IMR-90 (cell line): ENCODE results near the gene PEX14. TPM values are rescaled to one million over a fixed set of nuclear protein-coding genes. Genes with fewer than 3 reads are reported as not detected.

Source experiments
- ATAC-seq: fragments of 200-7000 bp; cut with Tn5 transposase; 2 replicates; pipeline ENCODE4 v1.9.1; 2020; ENCODE audit warnings: low read depth, mild to moderate bottlenecking, moderate library complexity
- BruUV-seq: library from RNA; stranded (reverse); fragments of 400-500 nt; replicated peaks from 2 replicates; lab custom pipeline; 2021; lab: Mats Ljungman, UMichigan
- CTCF ChIA-PET: fragments of 300-600 bp; formaldehyde crosslinking; extraction: SDS; loops from one replicate; lab custom pipeline; 2021; ENCODE audit warnings: antibody characterized with exemption; lab: Yijun Ruan, JAX
- POLR2A ChIA-PET: fragments of 300-600 bp; sonication (Branson Sonifier 250); formaldehyde crosslinking; loops from one replicate; lab custom pipeline; 2022; ENCODE audit warnings: antibody characterized with exemption; ENCODE audit not compliant: unreplicated experiment; lab: Charles Lee
- DNase-seq: peaks from one replicate; pipeline ENCODE4 v3.0.0; 2013
- H2AFZ ChIP-seq: replicated peaks from 2 replicates; pipeline ENCODE3; 2013; ENCODE audit warnings: low read length, mild to moderate bottlenecking; ENCODE audit not compliant: poor library complexity
- H2AK5ac ChIP-seq: 2 replicates; pipeline ENCODE4 v1.6.1; 2013; ENCODE audit warnings: low read depth, low read length, inconsistent platforms
- H2AK9ac ChIP-seq: replicated peaks from 2 replicates; pipeline ENCODE3; 2013; ENCODE audit warnings: mild to moderate bottlenecking, low read depth, low read length, moderate library complexity; ENCODE audit not compliant: poor library complexity
- H2BK120ac ChIP-seq: 2 replicates; pipeline ENCODE4 v1.6.1; 2013; ENCODE audit warnings: low read depth, low read length, inconsistent platforms
- H2BK15ac ChIP-seq: 3 replicates; pipeline ENCODE4 v1.6.1; 2013; ENCODE audit warnings: low read depth, low read length, inconsistent platforms
- H2BK20ac ChIP-seq: 2 replicates; pipeline ENCODE4 v1.6.1; 2013; ENCODE audit warnings: low read depth, mild to moderate bottlenecking, inconsistent platforms, low read length, moderate library complexity
- H2BK5ac ChIP-seq: 2 replicates; pipeline ENCODE4 v1.6.1; 2013; ENCODE audit warnings: mild to moderate bottlenecking, low read depth, low read length, inconsistent platforms; ENCODE audit not compliant: poor library complexity, severe bottlenecking
- H3K14ac ChIP-seq: replicated peaks from 2 replicates; pipeline ENCODE4 v1.6.1; 2013; ENCODE audit warnings: low read depth, low read length, inconsistent platforms
- H3K18ac ChIP-seq: 2 replicates; pipeline ENCODE4 v1.6.1; 2013; ENCODE audit warnings: low read depth, low read length, control low read depth
- H3K23ac ChIP-seq: 2 replicates; pipeline ENCODE4 v1.6.1; 2013; ENCODE audit warnings: low read depth, low read length, inconsistent platforms
- H3K27ac ChIP-seq: 2 replicates; pipeline ENCODE4 v1.5.1; 2013; ENCODE audit warnings: mild to moderate bottlenecking, control low read depth, low read length; ENCODE audit not compliant: insufficient read depth
- H3K27me3 ChIP-seq: 2 replicates; pipeline ENCODE4 v1.6.1; 2013; ENCODE audit warnings: low read length; ENCODE audit not compliant: control insufficient read depth, insufficient read depth
- H3K36me3 ChIP-seq: 2 replicates; pipeline ENCODE4 v1.6.1; 2013; ENCODE audit warnings: low read length, mixed read lengths; ENCODE audit not compliant: control insufficient read depth, insufficient read depth
- H3K4ac ChIP-seq: 2 replicates; pipeline ENCODE4 v1.6.1; 2013; ENCODE audit warnings: low read depth, low read length, inconsistent platforms
- H3K4me1 ChIP-seq: 2 replicates; pipeline ENCODE4 v1.6.1; 2013; ENCODE audit warnings: low read length, mixed read lengths; ENCODE audit not compliant: control insufficient read depth, insufficient read depth
- H3K4me2 ChIP-seq: 2 replicates; pipeline ENCODE4 v1.6.1; 2013; ENCODE audit warnings: low read depth, mild to moderate bottlenecking, control low read depth, low read length, moderate library complexity
- H3K4me3 ChIP-seq: 2 replicates; pipeline ENCODE4 v1.5.1; 2013; ENCODE audit warnings: low read depth, mild to moderate bottlenecking, control low read depth, low read length, moderate library complexity; ENCODE audit not compliant: insufficient read depth
- H3K56ac ChIP-seq: 2 replicates; pipeline ENCODE4 v1.6.1; 2013; ENCODE audit warnings: low read length, inconsistent platforms; ENCODE audit not compliant: insufficient read depth; ENCODE audit errors: extremely low read depth
- H3K79me1 ChIP-seq, 2 experiments: 2 replicates each; pipeline ENCODE4 v1.6.1; 2013; ENCODE audit warnings: low read length in 2 of 2, inconsistent platforms in 1 of 2, low read depth in 1 of 2
- H3K9ac ChIP-seq: 2 replicates; pipeline ENCODE4 v1.6.1; 2013; ENCODE audit warnings: low read depth, low read length, control low read depth
- H3K9me1 ChIP-seq: 2 replicates; pipeline ENCODE4 v1.6.1; 2013; ENCODE audit warnings: low read length, inconsistent platforms; ENCODE audit not compliant: insufficient read depth
- H3K9me3 ChIP-seq: 2 replicates; pipeline ENCODE4 v1.6.1; 2013; ENCODE audit warnings: low read length; ENCODE audit not compliant: control insufficient read depth, insufficient read depth
- H4K20me1 ChIP-seq: 2 replicates; pipeline ENCODE4 v1.6.1; 2013; ENCODE audit warnings: low read length, inconsistent platforms; ENCODE audit not compliant: insufficient read depth
- H4K5ac ChIP-seq: 2 replicates; pipeline ENCODE4 v1.6.1; 2013; ENCODE audit warnings: mild to moderate bottlenecking, low read depth, low read length, control low read depth
- H4K8ac ChIP-seq, 2 experiments: 2 replicates each; pipeline ENCODE4 v1.6.1; 2013; ENCODE audit warnings: low read depth in 2 of 2, low read length in 2 of 2, control low read depth in 1 of 2, inconsistent platforms in 1 of 2
- H4K91ac ChIP-seq: 2 replicates; pipeline ENCODE4 v1.6.1; 2013; ENCODE audit warnings: low read depth, low read length, inconsistent platforms; ENCODE audit not compliant: insufficient read depth
- BHLHE40 ChIP-seq: fragments of 150-350 bp; IDR thresholded peaks from 2 replicates; pipeline ENCODE4 v1.6.1; 2016; ENCODE audit warnings: mild to moderate bottlenecking, low read depth, low read length
- CEBPB ChIP-seq: IDR thresholded peaks from 2 replicates; pipeline ENCODE4 v1.6.1; 2012; ENCODE audit warnings: low read depth, low read length, improper control_type of control experiment
- CHD1 ChIP-seq: IDR thresholded peaks from 2 replicates; pipeline ENCODE4 v1.6.1; 2012; ENCODE audit warnings: low read depth, low read length, improper control_type of control experiment
- FOS ChIP-seq: fragments of 150-350 bp; IDR thresholded peaks from 2 replicates; pipeline ENCODE4 v1.6.1; 2016; ENCODE audit warnings: low read depth, low read length
- MAFK ChIP-seq: IDR thresholded peaks from 2 replicates; pipeline ENCODE4 v1.6.1; 2012; ENCODE audit warnings: low read depth, low read length, improper control_type of control experiment
- MAZ ChIP-seq: IDR thresholded peaks from 2 replicates; pipeline ENCODE4 v1.6.1; 2012; ENCODE audit warnings: low read depth, mild to moderate bottlenecking, low read length, improper control_type of control experiment, moderate library complexity, borderline replicate concordance
- MXI1 ChIP-seq: IDR thresholded peaks from 2 replicates; pipeline ENCODE4 v1.6.1; 2012; ENCODE audit warnings: low read depth, mild to moderate bottlenecking, low read length, moderate library complexity, borderline replicate concordance
- NFE2L2 ChIP-seq: fragments of 150-350 bp; IDR thresholded peaks from 2 replicates; pipeline ENCODE4 v1.6.1; 2016; ENCODE audit warnings: low read depth, mild to moderate bottlenecking, low read length
- POLR2A ChIP-seq: IDR thresholded peaks from 2 replicates; pipeline ENCODE4 v1.6.1; 2012; ENCODE audit warnings: mild to moderate bottlenecking, low read depth, low read length
- RAD21 ChIP-seq: IDR thresholded peaks from 2 replicates; pipeline ENCODE4 v1.6.1; 2012; ENCODE audit warnings: low read length, improper control_type of control experiment
- RCOR1 ChIP-seq: IDR thresholded peaks from 2 replicates; pipeline ENCODE4 v1.6.1; 2012; ENCODE audit warnings: mild to moderate bottlenecking, low read length, improper control_type of control experiment; ENCODE audit not compliant: insufficient replicate concordance
- RFX5 ChIP-seq: IDR thresholded peaks from 2 replicates; pipeline ENCODE4 v1.8.0; 2012; ENCODE audit warnings: low read depth, mild to moderate bottlenecking, low read length, moderate library complexity
- SMC3 ChIP-seq: fragments of 150-350 bp; IDR thresholded peaks from 2 replicates; pipeline ENCODE4 v1.6.1; 2016; ENCODE audit warnings: low read depth, mild to moderate bottlenecking, antibody characterized with exemption, low read length, moderate library complexity
- WGBS, 2 experiments: methylation state at CpG; one replicate each; pipeline versions ENCODE4 v1.1.5 to v1.1.7; 2013; ENCODE audit warnings: missing lambda C conversion rate in 2 of 2; ENCODE audit not compliant: insufficient read length in 1 of 2; ENCODE audit errors: extremely low coverage in 2 of 2; 5-methylcytosine and 5-hydroxymethylcytosine counted together
- dilution Hi-C: fragments of 300-500 bp; cut with HindIII; formaldehyde crosslinking; loops from one replicate; pipeline ENCODE4 v1.14.3; 2018; ENCODE audit warnings: low sequenced_read_pairs; ENCODE audit not compliant: unreplicated experiment
- in situ Hi-C: fragments of 300-500 bp; cut with MboI; formaldehyde crosslinking; loops from 3 replicates; pipeline ENCODE4 v1.14.3; 2019; ENCODE audit warnings: low sequenced_read_pairs, inconsistent platforms, mixed read lengths
- intact Hi-C: fragments of 100-400 bp; cut with micrococcal nuclease; formaldehyde crosslinking; loops from 2 replicates; pipeline ENCODE4 v1.10.0; 2022
- polyA plus RNA-seq, 3 experiments: library from polyadenylated mRNA; depleted of rRNA; stranded (reverse); fragments of >200 nt; gene quantifications; 2 replicates each; pipeline ENCODE4 v1.2.3, GENCODE V29; 2012; ENCODE audit warnings: low replicate concordance in 1 of 3
- total RNA-seq: library from RNA; depleted of rRNA; stranded (reverse); fragments of >200 nt; gene quantifications from 2 replicates; pipeline ENCODE4 v1.2.3, GENCODE V29; 2012
- TF ChIP-seq, protein P1 (sequence below): fragments of 150-350 bp; IDR thresholded peaks from 2 replicates; pipeline ENCODE4 v1.6.1; 2016; ENCODE audit warnings: low read depth, mild to moderate bottlenecking, low read length, moderate library complexity, borderline replicate concordance
- TF ChIP-seq, protein P2 (sequence below): fragments of 150-350 bp; IDR thresholded peaks from 2 replicates; pipeline ENCODE4 v1.6.1; 2017; ENCODE audit warnings: mild to moderate bottlenecking, antibody characterized with exemption, low read length, low read depth
- TF ChIP-seq, protein P3 (sequence below): conservative IDR thresholded peaks from 2 replicates; pipeline ENCODE4 v1.5.1; 2012; ENCODE audit warnings: mild to moderate bottlenecking, low read depth, low read length, improper control_type of control experiment

The PEX14 gene
- total and polyA plus RNA-seq, 2 of the 4 experiments (the other 2 are of a cell fraction) = 9.5 to 22.5 TPM

DNA sequence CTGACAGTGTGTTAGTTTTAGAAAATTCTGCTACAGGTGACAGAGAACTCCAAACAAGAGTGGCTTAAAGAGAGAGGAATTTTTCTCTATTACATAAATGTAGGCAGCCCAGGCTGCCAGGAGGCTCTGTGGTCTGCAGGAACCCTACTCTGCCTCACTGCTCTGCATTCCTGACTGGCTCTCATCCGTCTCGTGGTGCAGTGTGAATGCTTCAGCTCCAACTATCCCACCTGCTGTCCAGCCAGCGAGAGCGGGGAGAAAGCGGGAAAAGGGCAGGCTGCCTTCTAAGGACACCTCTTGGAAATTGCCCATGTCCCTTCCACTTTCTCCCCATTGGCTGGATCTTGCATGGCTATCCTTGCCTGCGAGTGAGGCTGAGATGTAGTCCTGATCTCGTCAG lies 131.3 kb downstream of the PEX14 start:
- Histone ChIP-seq H3K23ac (no peak overlapping the region), H4K5ac (no peak overlapping the region), H4K8ac (no peak overlapping the region), H2AFZ (no peak overlapping the region), H3K4me2 (no peak overlapping the region), H3K27ac (no peak overlapping the region), H3K4ac (peak overlapping the region; percentile 6; the same call in 1 of the 2 replicates), H4K20me1 (peaks cover 3% of the 10 kb centered on the region; the same call in 1 of the 2 replicates), H3K9me3 (no peaks in the 10 kb centered on the region), H2AK9ac (no peak overlapping the region), H3K4me3 (no peak overlapping the region), H4K91ac (no peak overlapping the region), H3K9me1 (peaks cover 13% of the 10 kb centered on the region; the same call in 1 of the 2 replicates), H3K4me1 (0 out of 2 replicates have a peak, but pooled peaks cover 1% of the 10 kb centered on the region), H3K56ac (no peak overlapping the region), H2AK5ac (no peak overlapping the region), H2BK5ac (no peak overlapping the region), H3K36me3 (peaks cover 4% of the 10 kb centered on the region; the same call in 1 of the 2 replicates), H3K79me1 (peaks cover 10 to 12% of the 10 kb centered on the region in 2 experiments; a peak in 3 of 4 replicates), H2BK20ac (no peak overlapping the region), H3K18ac (no peak overlapping the region), H3K9ac (no peak overlapping the region), H3K14ac (no peak overlapping the region), H2BK120ac (no peak overlapping the region), H3K27me3 (no peaks in the 10 kb centered on the region), H2BK15ac (no peak overlapping the region)
- TF ChIP-seq, protein P1, sequence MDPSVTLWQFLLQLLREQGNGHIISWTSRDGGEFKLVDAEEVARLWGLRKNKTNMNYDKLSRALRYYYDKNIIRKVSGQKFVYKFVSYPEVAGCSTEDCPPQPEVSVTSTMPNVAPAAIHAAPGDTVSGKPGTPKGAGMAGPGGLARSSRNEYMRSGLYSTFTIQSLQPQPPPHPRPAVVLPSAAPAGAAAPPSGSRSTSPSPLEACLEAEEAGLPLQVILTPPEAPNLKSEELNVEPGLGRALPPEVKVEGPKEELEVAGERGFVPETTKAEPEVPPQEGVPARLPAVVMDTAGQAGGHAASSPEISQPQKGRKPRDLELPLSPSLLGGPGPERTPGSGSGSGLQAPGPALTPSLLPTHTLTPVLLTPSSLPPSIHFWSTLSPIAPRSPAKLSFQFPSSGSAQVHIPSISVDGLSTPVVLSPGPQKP = no peak
- TF ChIP-seq CHD1 = no peak
- TF ChIP-seq RAD21 = no peak
- TF ChIP-seq CEBPB = no peak
- TF ChIP-seq SMC3 = no peak
- no peak for TF ChIP-seq RFX5
- no peak for TF ChIP-seq MAZ
- TF ChIP-seq RCOR1 = no peak
- TF ChIP-seq FOS = no peak
- no peak for TF ChIP-seq MXI1
- TF ChIP-seq POLR2A = no peak
- TF ChIP-seq, protein P2, sequence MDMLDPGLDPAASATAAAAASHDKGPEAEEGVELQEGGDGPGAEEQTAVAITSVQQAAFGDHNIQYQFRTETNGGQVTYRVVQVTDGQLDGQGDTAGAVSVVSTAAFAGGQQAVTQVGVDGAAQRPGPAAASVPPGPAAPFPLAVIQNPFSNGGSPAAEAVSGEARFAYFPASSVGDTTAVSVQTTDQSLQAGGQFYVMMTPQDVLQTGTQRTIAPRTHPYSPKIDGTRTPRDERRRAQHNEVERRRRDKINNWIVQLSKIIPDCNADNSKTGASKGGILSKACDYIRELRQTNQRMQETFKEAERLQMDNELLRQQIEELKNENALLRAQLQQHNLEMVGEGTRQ = no peak
- TF ChIP-seq MAFK = no peak
- no peak for TF ChIP-seq BHLHE40
- no peak for TF ChIP-seq NFE2L2
- TF ChIP-seq, protein P3, sequence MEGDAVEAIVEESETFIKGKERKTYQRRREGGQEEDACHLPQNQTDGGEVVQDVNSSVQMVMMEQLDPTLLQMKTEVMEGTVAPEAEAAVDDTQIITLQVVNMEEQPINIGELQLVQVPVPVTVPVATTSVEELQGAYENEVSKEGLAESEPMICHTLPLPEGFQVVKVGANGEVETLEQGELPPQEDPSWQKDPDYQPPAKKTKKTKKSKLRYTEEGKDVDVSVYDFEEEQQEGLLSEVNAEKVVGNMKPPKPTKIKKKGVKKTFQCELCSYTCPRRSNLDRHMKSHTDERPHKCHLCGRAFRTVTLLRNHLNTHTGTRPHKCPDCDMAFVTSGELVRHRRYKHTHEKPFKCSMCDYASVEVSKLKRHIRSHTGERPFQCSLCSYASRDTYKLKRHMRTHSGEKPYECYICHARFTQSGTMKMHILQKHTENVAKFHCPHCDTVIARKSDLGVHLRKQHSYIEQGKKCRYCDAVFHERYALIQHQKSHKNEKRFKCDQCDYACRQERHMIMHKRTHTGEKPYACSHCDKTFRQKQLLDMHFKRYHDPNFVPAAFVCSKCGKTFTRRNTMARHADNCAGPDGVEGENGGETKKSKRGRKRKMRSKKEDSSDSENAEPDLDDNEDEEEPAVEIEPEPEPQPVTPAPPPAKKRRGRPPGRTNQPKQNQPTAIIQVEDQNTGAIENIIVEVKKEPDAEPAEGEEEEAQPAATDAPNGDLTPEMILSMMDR = no peak
- BruUV-seq = no TSS peak
- in situ Hi-C loops (no loop called here), intact Hi-C loops (no loop called here), dilution Hi-C loops (no loop called here)
- WGBS, 2 experiments = no CpG with 5 or more reads among the region's 7 CpGs
- DNase-seq = no peak
- ChIA-PET CTCF (interaction anchor here (0.6 to 1.4 kb wide), 2 partner anchors 10 to 56 kb away, joined by 3 read pairs; no protein-coding TSS in a partner anchor), POLR2A (no interaction called here)
- ATAC-seq = no peak
